GM12892 (cell line): ENCODE data around the gene ZMYND19.

Experiments
- POLR2A ChIP-seq: IDR thresholded peaks from 2 replicates; pipeline ENCODE4 v1.6.1; 2011; ENCODE audit warnings: low read depth, low read length, control low read depth
- POLR2AphosphoS5 ChIP-seq: IDR thresholded peaks from 2 replicates; pipeline ENCODE4 v1.6.1; 2011; ENCODE audit warnings: low read depth, low read length, control low read depth

DNA sequence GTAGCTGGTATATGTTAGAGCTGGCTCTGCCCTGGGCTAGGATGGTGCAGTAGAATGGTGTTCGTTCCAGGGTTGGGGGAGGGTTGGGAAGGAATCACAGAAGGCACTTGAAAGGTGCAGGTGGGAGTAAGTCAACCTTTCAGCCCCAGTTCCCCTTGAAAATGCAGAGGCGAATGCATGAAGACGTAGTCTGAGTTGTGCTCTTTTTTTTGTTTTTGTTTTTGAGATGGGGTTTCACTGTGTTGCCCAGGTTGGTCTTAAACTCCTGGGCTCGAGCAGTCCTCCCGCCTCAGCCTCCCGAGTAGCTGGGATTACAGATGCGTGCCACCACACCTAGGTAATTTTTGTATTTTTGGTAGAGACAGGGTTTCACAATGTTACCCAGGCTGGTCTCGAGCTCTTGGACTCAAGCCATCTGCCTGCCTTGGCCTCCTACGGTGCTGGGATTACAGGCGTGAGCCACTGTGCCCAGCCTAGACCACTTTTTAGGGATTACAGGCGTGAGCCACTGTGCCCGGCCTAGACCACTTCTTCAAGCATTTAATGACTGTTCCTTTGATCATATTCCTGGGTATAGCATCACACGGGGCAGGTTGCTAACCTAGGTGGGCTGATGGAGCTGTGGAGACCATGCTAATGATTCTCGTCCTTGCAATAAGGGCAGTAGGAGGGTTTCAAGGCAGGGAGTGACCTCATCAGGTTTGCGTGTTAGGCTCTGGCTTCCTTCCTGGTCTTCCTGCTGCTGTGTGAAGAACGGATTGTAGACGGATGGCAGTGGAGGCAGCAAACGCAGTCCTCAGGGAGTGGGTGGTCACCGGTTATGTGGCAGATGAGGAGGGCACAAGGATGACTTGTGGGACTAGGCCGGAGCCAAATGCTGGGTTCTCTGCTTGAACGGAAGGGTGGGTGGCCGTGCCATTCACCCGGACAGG, 42.2 kb upstream of the ZMYND19 start:
- no peak for TF ChIP-seq POLR2AphosphoS5
- no peak for TF ChIP-seq POLR2A
